Activated T-cell treated with anti-CD3 and anti-CD28 coated beads, Interleukin-2, amount 50 U/mL, for 1 hour (primary cell): ENCODE measurements around the gene ENAH.

Experiments
- DNase-seq: peaks from one replicate; pipeline ENCODE4 v3.0.0-alpha.2; 2020

The ENAH gene

GRCh38 chr1:225554216-225554812 lies 98.6 kb downstream of the ENAH start:
- DNase-seq = no peak

- DNase-seq = no peak
These were observed 103.1 kb downstream of the ENAH start for GRCh38 chr1:225549821-225550220.

GRCh38 chr1:225548140-225548857 lies 104.6 kb downstream of the ENAH start:
- DNase-seq = no peak

- DNase-seq = no peak
These were observed 107.3 kb downstream of the ENAH start for GRCh38 chr1:225545649-225546048.

- no peak for DNase-seq
These were observed 108.0 kb downstream of the ENAH start for GRCh38 chr1:225544924-225545323.

GRCh38 chr1:225544263-225544662 lies 108.7 kb downstream of the ENAH start:
- no peak for DNase-seq

GRCh38 chr1:225543350-225543749 lies 109.6 kb downstream of the ENAH start:
- no peak for DNase-seq

- no peak for DNase-seq
These were observed 111.5 kb downstream of the ENAH start for GRCh38 chr1:225541383-225541782.

- DNase-seq = no peak
These were observed 113.3 kb downstream of the ENAH start for GRCh38 chr1:225539575-225539974.

- no peak for DNase-seq
These were observed 113.9 kb downstream of the ENAH start for GRCh38 chr1:225539069-225539468.

GRCh38 chr1:225537554-225538251 lies 115.2 kb downstream of the ENAH start:
- no peak for DNase-seq

- no peak for DNase-seq
These were observed 117.6 kb downstream of the ENAH start for GRCh38 chr1:225535280-225535679.

GRCh38 chr1:225534772-225535171 lies 118.2 kb downstream of the ENAH start:
- no peak for DNase-seq

GRCh38 chr1:225534135-225534534 lies 118.8 kb downstream of the ENAH start:
- DNase-seq = no peak

- DNase-seq = no peak
These were observed 119.7 kb downstream of the ENAH start for GRCh38 chr1:225533238-225533637.

- DNase-seq = no peak
These were observed 120.5 kb downstream of the ENAH start for GRCh38 chr1:225532240-225532944.

- no peak for DNase-seq
These were observed 123.2 kb downstream of the ENAH start for GRCh38 chr1:225529726-225530125.

GRCh38 chr1:225527575-225527974 lies 125.3 kb downstream of the ENAH start:
- DNase-seq = no peak

GRCh38 chr1:225526878-225527277 lies 126.0 kb downstream of the ENAH start:
- no peak for DNase-seq

- DNase-seq = no peak
These were observed 127.5 kb downstream of the ENAH start for GRCh38 chr1:225525377-225525776.

GRCh38 chr1:225524570-225524969 lies 128.4 kb downstream of the ENAH start:
- no peak for DNase-seq

GRCh38 chr1:225523263-225523950 lies 129.5 kb downstream of the ENAH start:
- no peak for DNase-seq
